ENCODE data around the gene PRX. TPM values are rescaled to one million over a fixed set of nuclear protein-coding genes. Genes with fewer than 3 reads are reported as not detected.
"Not testable (repeated sequence)": the region's sequence is repeated elsewhere in the genome, so short reads cannot be mapped to it uniquely, and the experiment has no call there.

PRX gene, protein sequence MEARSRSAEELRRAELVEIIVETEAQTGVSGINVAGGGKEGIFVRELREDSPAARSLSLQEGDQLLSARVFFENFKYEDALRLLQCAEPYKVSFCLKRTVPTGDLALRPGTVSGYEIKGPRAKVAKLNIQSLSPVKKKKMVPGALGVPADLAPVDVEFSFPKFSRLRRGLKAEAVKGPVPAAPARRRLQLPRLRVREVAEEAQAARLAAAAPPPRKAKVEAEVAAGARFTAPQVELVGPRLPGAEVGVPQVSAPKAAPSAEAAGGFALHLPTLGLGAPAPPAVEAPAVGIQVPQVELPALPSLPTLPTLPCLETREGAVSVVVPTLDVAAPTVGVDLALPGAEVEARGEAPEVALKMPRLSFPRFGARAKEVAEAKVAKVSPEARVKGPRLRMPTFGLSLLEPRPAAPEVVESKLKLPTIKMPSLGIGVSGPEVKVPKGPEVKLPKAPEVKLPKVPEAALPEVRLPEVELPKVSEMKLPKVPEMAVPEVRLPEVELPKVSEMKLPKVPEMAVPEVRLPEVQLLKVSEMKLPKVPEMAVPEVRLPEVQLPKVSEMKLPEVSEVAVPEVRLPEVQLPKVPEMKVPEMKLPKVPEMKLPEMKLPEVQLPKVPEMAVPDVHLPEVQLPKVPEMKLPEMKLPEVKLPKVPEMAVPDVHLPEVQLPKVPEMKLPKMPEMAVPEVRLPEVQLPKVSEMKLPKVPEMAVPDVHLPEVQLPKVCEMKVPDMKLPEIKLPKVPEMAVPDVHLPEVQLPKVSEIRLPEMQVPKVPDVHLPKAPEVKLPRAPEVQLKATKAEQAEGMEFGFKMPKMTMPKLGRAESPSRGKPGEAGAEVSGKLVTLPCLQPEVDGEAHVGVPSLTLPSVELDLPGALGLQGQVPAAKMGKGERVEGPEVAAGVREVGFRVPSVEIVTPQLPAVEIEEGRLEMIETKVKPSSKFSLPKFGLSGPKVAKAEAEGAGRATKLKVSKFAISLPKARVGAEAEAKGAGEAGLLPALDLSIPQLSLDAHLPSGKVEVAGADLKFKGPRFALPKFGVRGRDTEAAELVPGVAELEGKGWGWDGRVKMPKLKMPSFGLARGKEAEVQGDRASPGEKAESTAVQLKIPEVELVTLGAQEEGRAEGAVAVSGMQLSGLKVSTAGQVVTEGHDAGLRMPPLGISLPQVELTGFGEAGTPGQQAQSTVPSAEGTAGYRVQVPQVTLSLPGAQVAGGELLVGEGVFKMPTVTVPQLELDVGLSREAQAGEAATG (N-terminal part only)
- total RNA-seq: 1.3 and 2.4 TPM in 2 replicates

DNA sequence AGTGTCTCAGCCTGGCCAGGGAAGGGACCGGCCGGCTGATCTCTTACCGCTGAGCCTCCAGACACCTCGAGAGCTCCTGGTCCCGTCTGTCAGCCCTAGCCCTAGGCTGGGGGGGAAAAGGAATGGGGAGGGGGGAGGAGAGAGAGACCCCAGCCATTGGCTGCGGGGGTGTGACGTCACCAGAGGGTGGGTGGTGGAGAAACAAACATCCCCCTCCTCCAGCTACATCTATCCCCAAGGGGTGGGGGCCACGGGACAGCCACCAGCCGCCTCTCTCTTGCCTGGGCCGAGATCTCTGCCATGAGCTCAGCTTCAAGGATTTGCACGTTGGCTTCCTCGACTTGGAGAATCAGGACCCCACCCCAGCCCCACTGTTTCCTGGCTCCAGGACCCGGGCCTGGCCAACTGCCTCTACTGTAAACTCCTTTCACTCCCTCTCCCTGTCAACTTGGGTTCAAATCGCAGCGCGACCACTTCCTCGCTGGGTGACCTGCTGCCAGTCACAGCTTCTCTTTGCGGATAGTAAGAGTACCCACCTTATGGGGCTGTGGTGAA lies at the start of gene PRX:
Gene PRX (minus strand): TSS at position 88 of the 555 bp plus-strand sequence. CDS start 5,446 bp downstream, outside the sequence.
- no peak for DNase-seq (ENCODE audit: extremely low read depth, low read depth, low spot score)

DNA sequence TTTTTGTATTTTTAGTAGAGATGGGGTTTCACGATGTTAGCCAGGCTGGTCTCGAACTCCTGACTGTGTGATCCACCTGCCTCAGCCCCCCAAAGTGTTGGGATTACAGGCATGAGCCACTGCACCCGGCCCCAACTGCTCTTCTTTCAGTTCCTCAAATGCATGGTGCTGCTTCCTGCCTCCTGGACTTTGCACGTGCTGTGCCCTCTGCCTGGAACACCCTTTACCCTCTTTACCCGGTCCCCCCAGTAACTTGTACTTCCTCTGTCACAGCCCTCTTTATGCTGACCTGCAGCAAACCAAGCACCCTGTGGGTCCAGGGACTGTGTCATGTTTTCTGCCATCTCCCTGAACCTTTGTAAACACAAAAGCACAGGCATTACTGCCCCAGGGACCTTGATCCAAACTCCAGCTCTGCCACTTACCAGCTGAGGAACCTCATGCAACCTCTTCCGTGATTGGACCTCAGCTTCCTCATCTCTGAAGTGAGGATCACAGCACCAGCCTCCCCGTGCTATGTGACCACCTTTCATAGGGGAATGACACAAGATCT lies 48.6 kb upstream of the PRX start:
- DNase-seq (ENCODE audit: extremely low read depth, low read depth, low spot score): no peak

DNA sequence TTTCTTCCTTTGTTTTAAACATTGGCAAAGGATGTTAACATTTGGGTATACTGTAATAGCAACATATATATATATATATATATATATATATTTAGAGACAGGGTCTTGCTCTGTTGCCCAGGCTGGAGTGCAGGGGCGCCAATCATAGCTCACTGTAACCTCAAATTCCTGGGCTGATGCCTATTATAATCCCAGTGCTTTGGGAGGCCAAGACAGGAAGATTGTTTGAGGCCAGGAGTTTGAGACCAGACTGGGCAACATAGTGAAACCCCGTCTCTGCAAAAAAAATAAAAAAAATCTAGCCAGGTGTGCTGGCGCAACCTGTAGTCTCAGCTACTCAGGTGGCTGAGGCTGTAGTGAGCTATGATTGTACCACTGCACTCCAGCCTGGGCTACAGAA lies 47.0 kb upstream of the PRX start:
- no peak for DNase-seq (ENCODE audit: extremely low read depth, low read depth, low spot score)

DNA sequence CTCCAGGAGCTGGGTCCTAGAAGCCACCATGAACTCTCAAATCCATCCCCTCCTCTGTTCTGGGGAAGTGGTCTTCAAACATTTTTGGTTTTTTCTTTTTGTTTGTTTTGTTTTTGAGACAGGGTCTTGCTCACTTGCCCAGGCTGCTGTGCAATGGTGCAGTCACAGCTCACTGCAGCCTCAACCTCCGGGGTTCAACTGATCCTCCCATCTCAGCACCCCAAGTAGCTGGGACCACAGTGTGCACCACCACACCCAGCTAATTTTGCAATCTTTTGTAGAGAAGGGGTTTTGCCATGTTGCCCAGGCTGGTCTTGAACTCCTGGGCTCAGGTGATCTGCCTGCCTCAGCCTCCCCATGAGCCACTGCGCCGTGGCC lies 45.4 kb upstream of the PRX start:
- DNase-seq (ENCODE audit: extremely low read depth, low read depth, low spot score): no peak

DNA sequence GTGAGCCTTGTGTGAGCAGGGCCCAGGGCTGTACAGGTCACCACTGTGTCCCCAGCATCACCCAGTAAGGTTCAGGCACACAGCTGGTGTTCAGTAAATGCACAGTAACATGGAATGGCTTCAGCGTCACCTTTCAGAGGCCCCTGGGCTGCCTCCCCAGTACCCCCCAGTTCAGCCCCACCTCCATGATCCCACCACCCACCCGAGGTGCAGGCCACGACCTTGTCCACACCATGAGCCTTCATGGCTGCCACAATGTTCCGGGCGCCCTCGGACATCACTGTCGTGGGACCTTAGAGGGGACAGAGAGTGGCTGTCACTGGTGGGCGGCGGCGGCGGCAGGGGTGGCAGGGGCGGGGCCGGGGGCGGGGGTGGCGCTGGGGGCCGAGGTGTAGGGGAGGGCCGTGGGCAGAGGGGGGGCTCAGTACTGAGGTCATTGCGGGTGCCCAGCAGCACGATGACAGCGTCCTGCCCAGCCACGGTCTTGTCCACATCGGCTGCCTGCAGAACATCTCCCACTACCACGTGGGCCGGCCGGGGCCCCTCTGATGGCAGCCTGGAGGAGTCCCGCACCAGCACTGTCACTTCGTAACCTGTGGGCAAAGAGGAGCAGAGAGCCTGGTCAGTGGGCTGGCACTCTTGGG lies 44.9 kb upstream of the PRX start:
- DNase-seq (ENCODE audit: extremely low read depth, low read depth, low spot score): no peak

DNA sequence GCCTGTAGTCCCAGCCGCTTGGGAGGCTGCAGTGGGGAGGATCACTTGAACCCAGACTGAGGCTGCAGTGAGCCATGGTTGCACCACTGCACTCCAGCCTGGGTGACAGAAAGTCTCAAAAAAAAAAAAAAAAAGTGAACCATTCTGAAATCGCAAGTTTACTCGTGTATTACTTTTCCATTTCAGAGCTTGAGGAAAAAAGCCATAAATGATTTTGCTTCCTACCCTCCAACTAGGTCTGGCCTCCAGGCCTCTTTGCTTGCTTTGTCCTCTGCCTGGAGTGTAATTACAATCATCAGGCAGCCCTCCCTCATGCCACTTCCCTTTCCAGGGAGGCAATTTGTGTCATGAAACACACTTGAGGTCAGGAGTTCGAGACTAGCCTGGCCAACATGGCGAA lies 43.9 kb upstream of the PRX start:
- no peak for DNase-seq (ENCODE audit: extremely low read depth, low read depth, low spot score)

DNA sequence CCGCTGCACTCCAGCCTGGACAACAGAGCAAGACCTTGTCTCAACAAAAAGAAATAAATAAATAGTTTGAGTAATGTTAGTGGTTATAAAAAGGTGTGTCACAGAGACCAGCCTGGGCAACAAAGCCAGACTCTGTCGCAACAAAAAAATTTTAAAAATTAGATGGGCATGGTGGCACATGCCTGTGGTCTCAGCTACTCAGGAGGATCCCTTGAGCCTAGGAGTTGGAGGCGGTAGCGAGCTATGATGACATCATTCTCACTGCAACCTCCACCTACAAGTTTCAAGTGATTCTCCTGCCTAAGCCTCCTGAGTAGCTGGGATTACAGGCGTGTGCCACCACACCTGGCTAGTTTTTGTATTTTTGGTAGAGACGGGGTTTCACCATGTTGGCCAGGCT lies 40.8 kb upstream of the PRX start:
- not testable (repeated sequence) for DNase-seq (ENCODE audit: extremely low read depth, low read depth, low spot score)

DNA sequence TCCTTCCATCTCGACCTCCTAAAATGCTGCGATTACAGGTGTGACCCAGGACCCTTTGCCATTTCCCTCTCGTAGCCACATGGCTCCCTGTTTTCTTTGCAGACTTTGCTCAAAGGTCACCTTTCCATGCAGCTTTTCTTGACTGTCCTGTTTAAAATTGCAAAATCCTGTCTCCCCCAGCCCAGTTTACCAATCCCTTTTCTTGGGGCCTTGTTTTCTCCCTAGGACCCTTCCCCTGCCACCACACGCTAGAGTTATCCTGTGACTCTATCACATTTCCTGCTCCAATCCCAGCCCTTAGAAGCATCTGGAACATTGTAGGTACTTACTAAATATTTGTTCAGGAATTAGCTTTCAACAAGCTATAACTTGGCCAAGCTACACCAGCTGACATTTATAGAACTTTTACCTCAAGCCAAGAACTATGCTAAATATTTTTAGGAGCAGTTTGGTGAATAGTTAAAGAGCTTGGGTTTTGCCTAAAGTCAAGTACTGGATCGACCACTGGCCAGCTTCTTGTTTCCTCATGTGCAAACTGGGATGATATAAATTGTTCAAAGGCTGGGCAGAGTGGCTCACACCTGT lies 40.1 kb upstream of the PRX start:
- DNase-seq (ENCODE audit: extremely low read depth, low read depth, low spot score): no peak

DNA sequence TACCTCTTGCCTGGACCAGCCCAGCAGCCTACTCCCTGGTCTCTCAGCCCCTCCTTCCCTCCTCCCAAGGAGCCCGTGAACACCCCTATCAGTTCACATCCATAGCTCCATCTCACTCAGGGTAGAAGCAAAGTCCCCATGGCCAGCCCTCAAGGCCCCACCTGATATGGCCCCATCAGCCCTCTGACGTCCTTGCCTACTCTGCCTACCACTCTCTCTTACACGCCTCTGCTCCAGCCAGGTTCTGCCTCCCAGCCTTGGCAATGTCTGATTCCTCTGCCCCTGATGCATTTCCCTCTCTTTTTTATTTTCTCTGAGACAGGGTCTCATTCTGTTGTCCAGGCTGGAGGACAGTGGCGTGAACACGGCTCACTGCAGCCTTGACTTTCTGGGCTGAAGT lies 38.8 kb upstream of the PRX start:
- no peak for DNase-seq (ENCODE audit: extremely low read depth, low read depth, low spot score)

DNA sequence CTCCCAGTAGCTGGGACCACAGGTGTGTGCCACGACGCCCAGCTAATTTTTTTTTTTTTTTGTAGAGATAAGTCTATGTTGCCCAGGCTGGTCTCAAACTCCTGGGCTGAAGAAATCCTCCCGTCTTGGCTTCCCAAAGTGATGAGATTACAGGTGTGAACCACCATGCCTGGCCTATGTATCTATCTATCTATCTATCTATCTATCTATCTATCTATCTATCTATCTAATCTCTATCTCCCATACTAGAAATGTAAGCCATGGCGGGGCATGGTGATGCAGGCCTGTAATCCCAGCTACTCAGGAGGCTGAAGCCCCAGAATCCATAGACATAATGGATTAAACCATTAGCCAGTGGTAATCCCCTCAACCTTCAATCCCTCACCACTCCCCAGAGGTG lies 37.5 kb upstream of the PRX start:
- no peak for DNase-seq (ENCODE audit: extremely low read depth, low read depth, low spot score)

DNA sequence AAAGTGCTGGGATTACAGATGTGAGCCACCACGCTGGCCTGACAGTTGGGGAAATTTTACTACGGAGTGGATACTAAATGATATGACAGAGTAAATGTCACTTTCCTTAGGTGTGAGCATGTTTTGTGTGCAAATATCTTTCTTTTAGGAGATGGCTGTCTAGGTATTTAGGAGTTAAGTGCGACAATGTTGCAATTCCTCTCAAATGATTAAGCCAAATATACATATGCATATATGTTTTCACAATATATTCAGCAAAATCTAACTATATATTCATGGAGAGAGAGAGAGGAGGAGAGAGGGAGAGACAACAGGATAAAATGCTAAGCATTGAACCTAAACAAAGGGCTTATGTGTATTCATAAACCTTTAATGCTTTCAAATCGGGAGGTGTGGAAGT lies 36.3 kb upstream of the PRX start:
- DNase-seq (ENCODE audit: extremely low read depth, low read depth, low spot score): no peak

DNA sequence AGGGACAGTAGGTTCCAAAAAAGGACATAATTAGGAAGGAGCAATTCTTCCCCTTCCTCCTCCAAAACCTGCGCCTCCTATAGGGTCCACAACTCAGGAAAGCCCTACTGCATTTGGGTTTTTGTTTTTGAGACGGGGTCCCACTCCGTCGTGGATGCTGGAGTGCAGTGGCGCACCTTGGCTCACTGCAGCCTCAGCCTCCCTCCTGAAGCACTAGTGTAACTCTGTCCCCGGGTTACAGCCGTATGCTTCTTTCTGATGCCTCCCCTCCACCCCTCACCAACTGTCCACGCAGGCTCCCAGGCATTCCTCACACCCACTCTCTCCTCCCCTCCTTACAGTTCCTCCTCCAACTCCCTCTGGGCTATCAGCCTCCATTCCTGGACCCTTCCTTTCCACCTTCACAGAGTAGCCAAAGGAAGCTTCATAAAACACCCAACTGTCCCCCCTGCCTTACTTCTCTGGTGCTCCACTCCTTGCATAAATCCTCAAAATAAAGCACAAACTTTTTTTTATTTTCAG lies 33.1 kb upstream of the PRX start:
- DNase-seq (ENCODE audit: extremely low read depth, low read depth, low spot score): no peak

DNA sequence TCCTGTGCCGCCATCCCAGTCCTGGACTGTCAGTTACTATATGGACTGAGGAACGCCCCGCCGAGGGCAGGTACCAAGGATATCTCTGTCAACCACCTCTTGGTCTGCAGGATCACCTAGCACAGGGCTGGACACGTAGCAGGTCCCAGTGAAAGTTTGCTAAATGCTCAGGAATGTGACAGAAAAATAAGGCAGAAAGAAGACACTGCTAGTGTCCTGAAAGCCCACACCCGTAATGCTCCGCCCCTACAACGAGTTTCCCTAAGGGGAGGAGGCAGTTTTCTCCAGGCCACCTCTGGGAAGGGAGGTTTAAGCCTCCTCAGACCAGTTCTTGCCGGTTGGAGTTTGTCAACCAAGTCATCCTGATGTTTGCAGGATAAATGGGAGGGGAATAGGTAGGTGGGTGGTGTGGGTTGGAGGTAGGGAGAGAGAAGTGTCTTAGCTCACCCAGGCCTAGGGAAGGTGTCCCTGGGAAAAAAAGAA lies 32.6 kb upstream of the PRX start:
- DNase-seq (ENCODE audit: extremely low read depth, low read depth, low spot score): no peak

DNA sequence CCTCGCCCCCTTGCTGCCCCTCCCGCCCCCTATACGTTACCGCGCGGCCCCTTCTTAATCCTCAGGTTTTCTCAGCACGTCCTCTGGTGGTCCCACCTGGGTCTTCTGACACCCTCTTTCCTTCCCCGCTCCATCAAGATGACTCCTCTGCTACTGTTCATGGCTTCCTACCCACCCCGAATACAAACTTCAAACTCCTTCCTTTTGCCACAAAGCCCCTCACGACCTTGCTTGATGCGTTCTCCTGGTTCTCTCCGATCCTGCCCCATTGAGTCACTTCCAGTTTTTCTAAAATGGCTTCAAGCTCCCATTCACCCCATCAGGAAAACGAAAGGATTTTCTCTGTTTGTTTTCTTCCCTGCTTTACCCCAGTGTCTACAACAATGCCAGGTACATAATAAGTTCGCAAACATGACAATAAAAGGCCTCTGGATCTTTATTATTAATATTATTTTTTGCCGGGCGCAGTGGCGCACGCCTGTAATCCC lies 31.7 kb upstream of the PRX start:
- DNase-seq (ENCODE audit: extremely low read depth, low read depth, low spot score): no peak

DNA sequence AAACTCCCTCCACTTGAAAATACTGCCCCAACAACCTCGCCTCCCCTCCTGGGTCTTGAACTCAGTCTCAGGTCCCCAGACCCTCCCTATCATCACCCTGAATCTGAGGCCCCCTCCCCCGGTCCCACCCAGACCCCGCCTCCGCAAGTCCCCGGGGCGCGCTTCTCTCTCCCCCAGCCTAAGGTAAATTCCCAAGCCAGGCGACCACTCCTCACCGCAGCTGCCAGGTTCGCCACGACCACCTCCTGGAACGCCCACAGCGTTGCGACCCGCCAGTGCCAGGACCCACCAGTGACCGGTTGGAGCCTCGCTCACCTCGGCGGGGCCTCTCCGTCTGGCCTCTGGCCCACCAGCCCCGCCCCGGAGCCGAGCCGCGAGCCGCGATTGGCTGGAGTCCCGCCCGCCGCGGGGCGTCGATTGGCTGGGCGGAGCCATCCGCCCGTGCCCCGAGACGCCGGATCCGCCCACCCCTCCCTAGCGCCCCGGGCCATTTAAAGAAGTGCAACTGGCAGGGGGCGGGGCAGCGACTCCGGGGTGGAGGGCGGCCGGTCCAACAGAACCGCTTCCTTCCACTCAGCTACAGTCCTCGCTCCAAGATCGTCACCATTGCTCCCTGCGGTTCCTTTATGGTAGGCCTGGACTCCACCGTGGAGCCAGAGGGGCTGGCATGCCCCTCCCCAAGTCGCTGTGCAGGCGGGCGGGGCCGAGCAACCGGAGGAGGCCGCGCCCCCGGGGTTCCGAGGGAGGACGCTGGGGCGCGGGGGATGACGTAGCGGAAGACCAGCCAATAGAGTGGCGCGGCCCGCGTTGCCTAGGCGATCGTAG lies 31.0 kb upstream of the PRX start, which contains the start of gene SERTAD3:
Gene SERTAD3 (minus strand): TSS at position 336 of the 825 bp plus-strand sequence. CDS start 2,255 bp downstream, outside the sequence.
- DNase-seq (ENCODE audit: extremely low read depth, low read depth, low spot score): no peak

DNA sequence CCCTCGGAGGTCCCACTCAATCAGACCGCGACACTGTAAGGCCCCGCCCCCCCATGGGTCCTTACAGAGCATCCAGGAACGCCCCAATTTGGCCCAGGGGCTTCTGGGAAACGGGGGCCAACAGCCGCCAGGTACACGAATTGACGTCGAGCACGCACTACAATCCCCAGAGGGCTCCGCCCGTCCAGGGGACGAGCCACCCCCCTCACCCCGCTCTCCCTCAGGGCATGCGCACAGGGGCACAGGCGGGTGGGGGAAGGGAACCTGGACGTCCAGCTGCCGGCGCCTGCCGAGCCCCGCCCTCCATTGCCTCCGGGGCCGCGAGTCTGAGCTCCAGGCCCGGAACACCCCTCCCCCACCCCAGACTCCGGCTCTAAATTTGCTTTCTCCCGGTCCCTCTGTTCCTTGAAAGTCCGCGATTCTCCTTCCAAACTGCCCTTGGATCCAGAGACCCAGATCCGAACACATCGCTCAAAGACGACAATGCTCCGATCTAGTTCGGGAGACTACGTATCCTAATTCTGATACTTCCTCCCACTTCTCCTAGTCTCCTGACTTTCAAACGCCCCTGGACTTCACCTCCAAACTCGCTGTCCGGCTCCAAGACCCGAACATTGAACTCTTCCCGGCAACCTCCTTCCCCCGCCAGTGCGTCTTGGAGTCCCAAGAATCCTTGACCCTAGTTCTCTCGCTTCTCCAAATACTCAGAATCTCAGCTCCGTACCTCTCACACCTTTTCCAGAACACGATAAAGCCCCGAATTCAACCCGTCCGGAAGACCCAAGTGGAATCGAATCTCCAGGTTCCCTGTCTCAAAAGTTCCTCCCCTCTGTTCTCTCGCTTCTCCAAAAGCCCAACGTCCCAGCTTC lies 30.2 kb upstream of the PRX start:
- no peak for DNase-seq (ENCODE audit: extremely low read depth, low read depth, low spot score)

Measured in glomerular endothelial cell (primary cell).